Measurements from ENCODE around the gene KREMEN1.
"Not testable (repeated sequence)": the region's sequence is repeated elsewhere in the genome, so short reads cannot be mapped to it uniquely, and the experiment has no call there.

Gene KREMEN1

GRCh38 chr22:29082826-29083545 is 10.2 kb downstream of the KREMEN1 start:
- Histone ChIP-seq H3K9me3 (ENCODE audit: control insufficient read depth, insufficient read depth, low read length) (no peaks in the 10 kb centered on the region), H3K27me3 (ENCODE audit: control insufficient read depth, insufficient read depth, low read length) (no peaks in the 10 kb centered on the region), H3K4me3 (ENCODE audit: low read depth, low read length) (no peak overlapping the region), H3K36me3 (ENCODE audit: control insufficient read depth, insufficient read depth, low read length) (no peaks in the 10 kb centered on the region), H3K9ac (ENCODE audit: low read depth, low read length) (no peak overlapping the region), H3K4me1 (ENCODE audit: control insufficient read depth, insufficient read depth, low read length) (peaks cover 13% of the 10 kb centered on the region)

GRCh38 chr22:29083576-29083932 is 10.7 kb downstream of the KREMEN1 start:
- H3K9me3 ChIP-seq (ENCODE audit: control insufficient read depth, insufficient read depth, low read length); H3K36me3 ChIP-seq (ENCODE audit: control insufficient read depth, insufficient read depth, low read length); H3K27me3 ChIP-seq (ENCODE audit: control insufficient read depth, insufficient read depth, low read length); H3K9ac ChIP-seq (ENCODE audit: low read depth, low read length); H3K4me3 ChIP-seq (ENCODE audit: low read depth, low read length): not testable (repeated sequence)
- H3K4me1 ChIP-seq (ENCODE audit: control insufficient read depth, insufficient read depth, low read length) = peaks cover 13% of the 10 kb centered on the region

GRCh38 chr22:29083933-29084591 is 11.2 kb downstream of the KREMEN1 start:
- H3K4me1 ChIP-seq (ENCODE audit: control insufficient read depth, insufficient read depth, low read length) = peaks cover 13% of the 10 kb centered on the region
- no peaks in the 10 kb centered on the region for H3K9me3 ChIP-seq (ENCODE audit: control insufficient read depth, insufficient read depth, low read length)
- no peaks in the 10 kb centered on the region for H3K27me3 ChIP-seq (ENCODE audit: control insufficient read depth, insufficient read depth, low read length)
- H3K4me3 ChIP-seq (ENCODE audit: low read depth, low read length) = no peak overlapping the region
- H3K36me3 ChIP-seq (ENCODE audit: control insufficient read depth, insufficient read depth, low read length) = no peaks in the 10 kb centered on the region
- H3K9ac ChIP-seq (ENCODE audit: low read depth, low read length) = no peak overlapping the region

- Histone ChIP-seq H3K4me3 (ENCODE audit: low read depth, low read length) (no peak overlapping the region), H3K36me3 (ENCODE audit: control insufficient read depth, insufficient read depth, low read length) (no peaks in the 10 kb centered on the region), H3K9ac (ENCODE audit: low read depth, low read length) (no peak overlapping the region), H3K4me1 (ENCODE audit: control insufficient read depth, insufficient read depth, low read length) (peaks cover 13% of the 10 kb centered on the region), H3K9me3 (ENCODE audit: control insufficient read depth, insufficient read depth, low read length) (no peaks in the 10 kb centered on the region), H3K27me3 (ENCODE audit: control insufficient read depth, insufficient read depth, low read length) (no peaks in the 10 kb centered on the region)
Measured at GRCh38 chr22:29087012-29087411, 14.2 kb downstream of the KREMEN1 start.

DNA sequence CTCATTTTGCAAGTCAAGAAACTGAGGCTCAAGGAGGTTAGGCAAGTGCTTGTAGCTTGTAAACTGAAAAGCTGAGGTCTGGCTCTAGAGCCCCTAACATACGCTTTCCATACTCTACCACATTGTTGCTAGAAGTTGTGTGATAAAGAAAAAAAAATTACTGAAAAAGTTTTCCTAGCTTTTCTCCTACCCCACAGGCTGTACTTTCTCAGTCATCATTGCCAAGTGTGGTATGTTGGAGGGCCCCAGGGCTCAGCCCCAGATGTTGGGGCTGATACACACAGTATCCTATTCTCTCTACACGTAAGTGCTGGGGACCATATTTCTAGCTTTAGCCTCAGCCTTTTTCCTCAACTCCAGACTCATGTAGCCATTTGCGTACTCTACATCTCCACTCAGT is 16.0 kb downstream of the KREMEN1 start:
- H3K9ac ChIP-seq (ENCODE audit: low read depth, low read length) = no peak overlapping the region

DNA sequence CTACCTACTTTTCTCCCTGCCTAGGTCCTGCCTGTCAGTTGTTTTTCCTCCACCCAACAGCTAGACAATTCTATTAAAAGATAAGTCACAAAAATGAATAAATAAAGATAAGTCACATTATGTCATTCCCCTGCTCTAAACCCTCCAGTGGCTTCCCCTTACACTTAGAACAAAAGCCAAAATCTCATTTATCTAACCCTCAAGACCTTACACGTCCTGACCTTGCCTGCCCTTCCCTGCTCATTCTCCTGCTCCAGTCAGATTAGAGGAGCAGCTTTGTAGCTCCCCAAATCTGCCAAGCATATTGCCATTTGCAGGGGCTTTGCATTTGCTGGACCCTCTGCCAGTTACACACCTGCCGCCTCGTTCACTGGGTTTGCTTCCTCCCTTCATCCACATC is 16.7 kb downstream of the KREMEN1 start:
- peaks cover under 1% of the 10 kb centered on the region for H3K4me1 ChIP-seq (ENCODE audit: control insufficient read depth, insufficient read depth, low read length)
- H3K9me3 ChIP-seq (ENCODE audit: control insufficient read depth, insufficient read depth, low read length) = no peaks in the 10 kb centered on the region
- no peak overlapping the region for H3K4me3 ChIP-seq (ENCODE audit: low read depth, low read length)
- H3K27me3 ChIP-seq (ENCODE audit: control insufficient read depth, insufficient read depth, low read length) = no peaks in the 10 kb centered on the region
- no peak overlapping the region for H3K9ac ChIP-seq (ENCODE audit: low read depth, low read length)
- H3K36me3 ChIP-seq (ENCODE audit: control insufficient read depth, insufficient read depth, low read length) = no peaks in the 10 kb centered on the region

More for the DNA sequence above, 16.0 kb downstream of the KREMEN1 start:
- H3K36me3 ChIP-seq (ENCODE audit: control insufficient read depth, insufficient read depth, low read length) = no peaks in the 10 kb centered on the region
- peaks cover 6% of the 10 kb centered on the region for H3K4me1 ChIP-seq (ENCODE audit: control insufficient read depth, insufficient read depth, low read length)
- H3K9me3 ChIP-seq (ENCODE audit: control insufficient read depth, insufficient read depth, low read length) = no peaks in the 10 kb centered on the region
- H3K4me3 ChIP-seq (ENCODE audit: low read depth, low read length) = no peak overlapping the region
- H3K27me3 ChIP-seq (ENCODE audit: control insufficient read depth, insufficient read depth, low read length) = no peaks in the 10 kb centered on the region

- no peaks in the 10 kb centered on the region for H3K27me3 ChIP-seq (ENCODE audit: control insufficient read depth, insufficient read depth, low read length)
- no peaks in the 10 kb centered on the region for H3K36me3 ChIP-seq (ENCODE audit: control insufficient read depth, insufficient read depth, low read length)
- H3K9me3 ChIP-seq (ENCODE audit: control insufficient read depth, insufficient read depth, low read length) = no peaks in the 10 kb centered on the region
- no peak overlapping the region for H3K9ac ChIP-seq (ENCODE audit: low read depth, low read length)
- H3K4me1 ChIP-seq (ENCODE audit: control insufficient read depth, insufficient read depth, low read length) = no peaks in the 10 kb centered on the region
- no peak overlapping the region for H3K4me3 ChIP-seq (ENCODE audit: low read depth, low read length)
Measured at GRCh38 chr22:29090039-29090438, 17.2 kb downstream of the KREMEN1 start.

DNA sequence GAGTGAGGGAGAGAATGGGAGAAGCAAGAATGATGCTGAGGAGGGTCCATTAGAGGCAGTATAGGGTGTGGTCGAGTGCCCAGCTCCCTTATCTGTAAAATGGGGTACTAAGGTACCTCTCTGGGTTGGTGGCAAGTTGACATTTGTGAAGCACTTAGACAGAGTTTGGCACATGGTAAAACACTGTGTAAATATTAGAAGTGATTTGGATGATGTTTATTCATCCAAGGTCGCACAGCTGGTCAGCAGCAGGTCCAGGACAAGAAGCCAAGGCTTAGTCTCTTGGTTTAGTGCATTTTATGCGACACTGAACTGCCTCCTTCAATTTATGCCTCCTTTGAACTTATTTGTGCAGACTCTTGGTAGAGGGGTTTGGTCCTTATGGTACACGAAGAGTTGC is 19.4 kb downstream of the KREMEN1 start:
- Histone ChIP-seq H3K36me3 (ENCODE audit: control insufficient read depth, insufficient read depth, low read length) (no peaks in the 10 kb centered on the region), H3K27me3 (ENCODE audit: control insufficient read depth, insufficient read depth, low read length) (no peaks in the 10 kb centered on the region), H3K4me3 (ENCODE audit: low read depth, low read length) (no peak overlapping the region), H3K9me3 (ENCODE audit: control insufficient read depth, insufficient read depth, low read length) (no peaks in the 10 kb centered on the region), H3K4me1 (ENCODE audit: control insufficient read depth, insufficient read depth, low read length) (peaks cover 3% of the 10 kb centered on the region), H3K9ac (ENCODE audit: low read depth, low read length) (no peak overlapping the region)

GRCh38 chr22:29093030-29093429 is 20.2 kb downstream of the KREMEN1 start:
- Histone ChIP-seq H3K9ac (ENCODE audit: low read depth, low read length) (no peak overlapping the region), H3K4me1 (ENCODE audit: control insufficient read depth, insufficient read depth, low read length) (peaks cover 3% of the 10 kb centered on the region), H3K4me3 (ENCODE audit: low read depth, low read length) (no peak overlapping the region), H3K9me3 (ENCODE audit: control insufficient read depth, insufficient read depth, low read length) (no peaks in the 10 kb centered on the region), H3K36me3 (ENCODE audit: control insufficient read depth, insufficient read depth, low read length) (no peaks in the 10 kb centered on the region), H3K27me3 (ENCODE audit: control insufficient read depth, insufficient read depth, low read length) (no peaks in the 10 kb centered on the region)

DNA sequence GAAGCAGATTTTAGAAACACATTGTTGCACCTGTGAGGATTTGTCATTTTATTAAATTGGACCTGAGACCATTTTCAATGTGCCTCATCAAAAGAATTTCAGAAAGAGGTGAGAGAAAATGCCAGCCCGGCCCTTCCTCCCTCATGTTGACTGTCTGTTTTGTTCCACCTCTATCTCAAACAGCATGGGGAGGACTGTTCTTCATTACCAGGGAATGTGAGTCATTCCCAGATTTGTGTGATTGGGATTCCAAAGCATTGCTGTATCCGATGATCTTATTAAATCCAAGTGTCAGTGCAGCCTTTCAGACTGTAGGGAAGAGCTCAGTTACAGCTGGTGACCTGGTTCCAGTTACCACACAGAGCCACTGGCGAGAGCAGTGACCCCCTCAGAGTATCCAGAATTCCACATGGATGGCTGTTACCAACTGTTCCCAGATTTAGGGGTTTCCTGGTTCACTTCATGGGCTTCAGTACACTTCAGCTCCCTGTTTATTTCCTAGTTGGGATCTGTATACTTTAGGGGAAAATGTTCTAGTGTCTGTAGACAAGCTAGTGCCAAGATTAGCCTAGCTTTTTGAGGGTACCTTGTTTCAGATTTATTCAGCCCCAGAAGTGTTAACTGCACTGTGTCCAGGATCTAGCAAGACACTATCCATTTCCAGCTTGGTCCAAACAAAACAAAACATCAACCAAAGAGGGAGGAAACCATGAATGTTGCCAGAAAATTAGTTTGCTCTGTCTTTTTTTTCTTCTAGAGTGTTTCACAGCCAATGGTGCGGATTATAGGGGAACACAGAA is 20.9 kb downstream of the KREMEN1 start:
- no peak overlapping the region for H3K9ac ChIP-seq (ENCODE audit: low read depth, low read length)
- no peaks in the 10 kb centered on the region for H3K36me3 ChIP-seq (ENCODE audit: control insufficient read depth, insufficient read depth, low read length)
- H3K4me1 ChIP-seq (ENCODE audit: control insufficient read depth, insufficient read depth, low read length) = peaks cover 3% of the 10 kb centered on the region
- no peaks in the 10 kb centered on the region for H3K9me3 ChIP-seq (ENCODE audit: control insufficient read depth, insufficient read depth, low read length)
- H3K27me3 ChIP-seq (ENCODE audit: control insufficient read depth, insufficient read depth, low read length) = no peaks in the 10 kb centered on the region
- H3K4me3 ChIP-seq (ENCODE audit: low read depth, low read length) = no peak overlapping the region

GRCh38 chr22:29095459-29095858 is 22.6 kb downstream of the KREMEN1 start:
- H3K4me3 ChIP-seq (ENCODE audit: low read depth, low read length) = no peak overlapping the region
- no peaks in the 10 kb centered on the region for H3K27me3 ChIP-seq (ENCODE audit: control insufficient read depth, insufficient read depth, low read length)
- peaks cover 3% of the 10 kb centered on the region for H3K4me1 ChIP-seq (ENCODE audit: control insufficient read depth, insufficient read depth, low read length)
- H3K9ac ChIP-seq (ENCODE audit: low read depth, low read length) = no peak overlapping the region
- H3K36me3 ChIP-seq (ENCODE audit: control insufficient read depth, insufficient read depth, low read length) = no peaks in the 10 kb centered on the region
- no peaks in the 10 kb centered on the region for H3K9me3 ChIP-seq (ENCODE audit: control insufficient read depth, insufficient read depth, low read length)

All from iPS-15b (cell line).